ENCODE results near the gene DENND10.

Gene DENND10

GRCh38 chr10:119120875-119121274 lies 17.0 kb downstream of the DENND10 start:
- no peak overlapping the region for H3K27ac ChIP-seq

GRCh38 chr10:119125942-119126341 lies 22.0 kb downstream of the DENND10 start:
- H3K27ac ChIP-seq: no peak overlapping the region
- TF ChIP-seq CTCF (conservative IDR thresholded peaks at IDR 0.05) (no peak), ZFX (IDR thresholded peaks at IDR 0.05) (no peak)

More at GRCh38 chr10:119120875-119121274, 17.0 kb downstream of the DENND10 start:
- TF ChIP-seq CTCF (conservative IDR thresholded peaks at IDR 0.05): no peak

- no peak for TF ChIP-seq ZFX (IDR thresholded peaks at IDR 0.05)
- no peak for TF ChIP-seq CTCF (conservative IDR thresholded peaks at IDR 0.05)
- H3K27ac ChIP-seq: no peak overlapping the region
Measured at GRCh38 chr10:119129721-119130120, 25.8 kb downstream of the DENND10 start.

GRCh38 chr10:119131512-119132240 lies 27.8 kb downstream of the DENND10 start:
- no peak overlapping the region for H3K27ac ChIP-seq
- TF ChIP-seq ZFX (IDR thresholded peaks at IDR 0.05) (no peak), CTCF (conservative IDR thresholded peaks at IDR 0.05) (no peak)

- TF ChIP-seq CTCF (conservative IDR thresholded peaks at IDR 0.05) (no peak), ZFX (IDR thresholded peaks at IDR 0.05) (no peak)
- no peak overlapping the region; the same call in 1 of the 2 replicates for H3K27ac ChIP-seq
Measured at GRCh38 chr10:119132521-119133345, 28.8 kb downstream of the DENND10 start.

GRCh38 chr10:119133949-119134348 lies 30.0 kb downstream of the DENND10 start:
- no peak overlapping the region for H3K27ac ChIP-seq
- TF ChIP-seq CTCF (conservative IDR thresholded peaks at IDR 0.05) (no peak), ZFX (IDR thresholded peaks at IDR 0.05) (no peak)

- no peak overlapping the region for H3K27ac ChIP-seq
Measured at GRCh38 chr10:119135513-119135881, 31.6 kb downstream of the DENND10 start.

More at GRCh38 chr10:119135513-119135881, 31.6 kb downstream of the DENND10 start:
- TF ChIP-seq CTCF (conservative IDR thresholded peaks at IDR 0.05) (no peak), ZFX (IDR thresholded peaks at IDR 0.05) (no peak)

All from C4-2B (cell line).